Keratinocyte (primary cell): ENCODE data around the gene SLC27A1.

ENCODE experiments used
- CTCF ChIP-seq, 3 experiments: IDR thresholded peaks in 1 of 3; conservative IDR thresholded peaks in 1 of 3; optimal IDR thresholded peaks in 1 of 3; 2 replicates in 2 of 3; 3 replicates in 1 of 3; pipeline versions ENCODE3 to v1.5.1; 2011; ENCODE audit warnings: low read length in 3 of 3, mild to moderate bottlenecking in 3 of 3, moderate library complexity in 2 of 3, control low read depth in 1 of 3, inconsistent platforms in 1 of 3; ENCODE audit not compliant: insufficient read depth in 2 of 3; ENCODE audit errors: extremely low read depth in 1 of 3
- EZH2 ChIP-seq: IDR thresholded peaks from one replicate; pipeline ENCODE4 v1.6.1; 2012; ENCODE audit warnings: inconsistent platforms, mild to moderate bottlenecking, low read length, moderate library complexity

- no peak for TF ChIP-seq CTCF (optimal IDR thresholded peaks at IDR 0.05 in 1 of 3, IDR thresholded peaks at IDR 0.05 in 1 of 3, conservative IDR thresholded peaks at IDR 0.05 in 1 of 3; ENCODE audit: extremely low read depth in 1 of 3, insufficient read depth in 2 of 3, low read length in 3 of 3)
- TF ChIP-seq EZH2: peak; percentile 52
These were observed 14.8 kb upstream of the SLC27A1 start for GRCh38 chr19:17455308-17456123.
